Activated B cell treated with CpG ODN at 0.5 μM for 24 hours (primary cell): ENCODE measurements around the gene TXNDC5. TPM values are rescaled to one million over a fixed set of nuclear protein-coding genes. Genes with fewer than 3 reads are reported as not detected.

Experiments used
- ATAC-seq: fragments of 200-7000 bp; cut with Tn5 transposase; one replicate; pipeline ENCODE4 v1.10.0; 2021; ENCODE audit warnings: low read depth, mild to moderate bottlenecking, moderate library complexity
- CTCF ChIA-PET: fragments of 350-600 bp; sonication (Branson Sonifier 250); formaldehyde crosslinking; loops from one replicate; lab custom pipeline; 2021; ENCODE audit warnings: antibody characterized with exemption; lab: Charles Lee
- POLR2A ChIA-PET: fragments of 350-600 bp; sonication (Branson Sonifier 250); formaldehyde crosslinking; loops from one replicate; lab custom pipeline; 2021; ENCODE audit warnings: antibody characterized with exemption; lab: Charles Lee
- DNase-seq: peaks from one replicate; pipeline ENCODE4 v3.0.0; 2022
- H3K27ac Mint-ChIP-seq: one replicate; pipeline ENCODE4 v1.8.0; 2020; ENCODE audit warnings: mixed read lengths
- H3K27me3 Mint-ChIP-seq: one replicate; pipeline ENCODE4 v1.8.0; 2021; ENCODE audit warnings: mixed read lengths
- H3K36me3 Mint-ChIP-seq: one replicate; pipeline ENCODE4 v1.8.0; 2021; ENCODE audit warnings: low read depth, mixed read lengths
- H3K4me1 Mint-ChIP-seq: one replicate; pipeline ENCODE4 v1.8.0; 2021; ENCODE audit warnings: mixed read lengths
- H3K4me3 Mint-ChIP-seq: one replicate; pipeline ENCODE4 v1.8.0; 2020; ENCODE audit warnings: mild to moderate bottlenecking, mixed read lengths
- H3K9me3 Mint-ChIP-seq: one replicate; pipeline ENCODE4 v1.8.0; 2020; ENCODE audit warnings: mixed read lengths
- intact Hi-C: fragments of 100-400 bp; cut with micrococcal nuclease; formaldehyde crosslinking; loops from one replicate; pipeline ENCODE4 v1.15.1; 2024
- total RNA-seq: library from RNA; stranded (reverse); gene quantifications from 2 replicates; pipeline ENCODE4 v1.2.3, GENCODE V29; 2022
- TF ChIP-seq, protein P1 (sequence below): fragments of 200-600 bp; IDR thresholded peaks from one replicate; pipeline ENCODE4 v1.8.0; 2022; ENCODE audit warnings: antibody characterized with exemption, mild to moderate bottlenecking

Gene TXNDC5
- total RNA-seq, 1 donor from 2014 or later: 68.2 TPM

DNA sequence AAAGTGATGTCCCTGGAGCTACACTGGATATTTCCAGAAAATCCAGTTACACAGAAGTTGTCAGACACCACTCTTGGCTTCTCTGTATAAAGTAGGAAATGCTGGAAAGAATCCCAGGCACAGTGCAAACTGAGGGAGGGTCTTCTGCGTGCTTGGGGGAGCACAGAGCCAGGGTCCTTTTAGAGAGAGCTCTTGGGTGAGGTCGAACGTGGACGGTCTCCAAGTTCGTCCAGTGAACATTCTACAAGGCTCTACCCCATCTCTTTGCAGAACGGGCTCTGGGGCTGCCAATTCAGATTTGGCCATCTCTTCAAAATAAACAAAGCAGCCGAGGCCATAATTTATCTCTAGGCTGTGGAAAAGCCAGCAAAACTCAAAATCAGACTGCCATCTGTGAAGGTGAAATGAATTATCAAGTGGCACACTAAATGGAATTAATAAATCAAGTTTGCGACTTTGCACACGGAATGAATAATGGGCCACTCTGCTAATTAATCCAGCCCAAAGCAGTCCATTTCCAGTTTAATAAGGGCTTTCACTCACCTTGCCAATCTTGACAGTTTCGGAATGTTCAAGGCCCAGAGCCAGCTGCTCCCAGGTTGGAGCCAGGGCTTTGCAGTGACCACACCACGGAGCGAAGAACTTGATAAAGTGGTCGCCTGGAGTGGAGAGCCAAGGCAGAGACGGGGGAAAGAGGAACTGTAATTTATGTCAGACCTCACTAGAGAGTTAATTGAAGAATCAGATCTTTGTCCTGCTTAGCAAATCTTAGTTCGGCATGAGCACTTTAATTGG, 19.3 kb downstream of the TXNDC5 start:
- no peak overlapping the region for H3K27ac Mint-ChIP-seq
- TF ChIP-seq, protein P1, sequence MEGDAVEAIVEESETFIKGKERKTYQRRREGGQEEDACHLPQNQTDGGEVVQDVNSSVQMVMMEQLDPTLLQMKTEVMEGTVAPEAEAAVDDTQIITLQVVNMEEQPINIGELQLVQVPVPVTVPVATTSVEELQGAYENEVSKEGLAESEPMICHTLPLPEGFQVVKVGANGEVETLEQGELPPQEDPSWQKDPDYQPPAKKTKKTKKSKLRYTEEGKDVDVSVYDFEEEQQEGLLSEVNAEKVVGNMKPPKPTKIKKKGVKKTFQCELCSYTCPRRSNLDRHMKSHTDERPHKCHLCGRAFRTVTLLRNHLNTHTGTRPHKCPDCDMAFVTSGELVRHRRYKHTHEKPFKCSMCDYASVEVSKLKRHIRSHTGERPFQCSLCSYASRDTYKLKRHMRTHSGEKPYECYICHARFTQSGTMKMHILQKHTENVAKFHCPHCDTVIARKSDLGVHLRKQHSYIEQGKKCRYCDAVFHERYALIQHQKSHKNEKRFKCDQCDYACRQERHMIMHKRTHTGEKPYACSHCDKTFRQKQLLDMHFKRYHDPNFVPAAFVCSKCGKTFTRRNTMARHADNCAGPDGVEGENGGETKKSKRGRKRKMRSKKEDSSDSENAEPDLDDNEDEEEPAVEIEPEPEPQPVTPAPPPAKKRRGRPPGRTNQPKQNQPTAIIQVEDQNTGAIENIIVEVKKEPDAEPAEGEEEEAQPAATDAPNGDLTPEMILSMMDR: no peak
- ATAC-seq (no peak), DNase-seq (no peak)
- H3K36me3 Mint-ChIP-seq: peaks cover 93% of the 10 kb centered on the region
- no peaks in the 10 kb centered on the region for H3K9me3 Mint-ChIP-seq
- H3K4me3 Mint-ChIP-seq: no peak overlapping the region
- no peaks in the 10 kb centered on the region for H3K27me3 Mint-ChIP-seq
- no peaks in the 10 kb centered on the region for H3K4me1 Mint-ChIP-seq
- intact Hi-C loops: no loop called here
- CTCF ChIA-PET: no interaction called here
- POLR2A ChIA-PET: no interaction called here

DNA sequence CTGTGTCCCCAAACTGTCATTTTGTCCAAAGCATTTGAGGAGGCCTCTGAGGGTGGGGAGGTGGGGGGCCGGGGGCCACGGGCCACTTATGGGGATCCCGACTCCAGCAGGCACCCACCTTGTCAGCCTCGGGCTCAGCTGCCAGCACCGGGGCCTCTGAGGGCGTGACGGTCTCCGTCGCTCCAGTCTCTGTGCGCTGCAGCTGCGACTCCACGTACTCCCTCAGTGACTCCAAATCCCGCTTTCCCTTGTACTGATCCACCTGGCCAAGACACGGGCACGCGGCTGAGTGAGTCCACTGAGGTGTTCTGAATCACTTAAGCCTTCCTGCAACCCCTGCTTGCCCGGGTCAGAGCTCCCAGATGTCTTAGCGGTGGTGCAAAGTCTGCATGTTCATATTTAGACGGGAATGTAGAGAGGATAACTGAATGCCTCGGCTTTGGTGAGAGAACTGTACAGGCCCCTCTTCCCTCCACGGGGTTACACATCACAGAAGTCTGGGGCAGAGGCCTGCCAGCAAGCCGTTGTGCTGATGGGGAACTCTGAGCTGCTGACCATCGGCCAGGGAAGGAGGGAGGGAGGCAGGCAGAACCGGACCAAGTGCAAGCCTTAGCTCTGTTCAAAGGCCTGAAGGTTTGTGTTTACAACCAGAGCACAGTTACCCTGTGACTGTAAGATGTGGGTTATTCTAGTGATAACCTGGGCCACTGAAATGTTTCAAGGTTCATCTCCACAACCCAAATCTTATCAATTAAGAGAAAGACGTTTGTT, 21.8 kb downstream of the TXNDC5 start:
- no peak for ATAC-seq
- peaks cover 93% of the 10 kb centered on the region for H3K36me3 Mint-ChIP-seq
- no peak overlapping the region for H3K4me3 Mint-ChIP-seq
- TF ChIP-seq, protein P1: no peak
- no peak overlapping the region for H3K27ac Mint-ChIP-seq
- H3K27me3 Mint-ChIP-seq: no peaks in the 10 kb centered on the region
- no peaks in the 10 kb centered on the region for H3K4me1 Mint-ChIP-seq
- POLR2A ChIA-PET: no interaction called here
- H3K9me3 Mint-ChIP-seq: no peaks in the 10 kb centered on the region
- CTCF ChIA-PET: no interaction called here
- no peak for DNase-seq
- intact Hi-C loops: no loop called here

DNA sequence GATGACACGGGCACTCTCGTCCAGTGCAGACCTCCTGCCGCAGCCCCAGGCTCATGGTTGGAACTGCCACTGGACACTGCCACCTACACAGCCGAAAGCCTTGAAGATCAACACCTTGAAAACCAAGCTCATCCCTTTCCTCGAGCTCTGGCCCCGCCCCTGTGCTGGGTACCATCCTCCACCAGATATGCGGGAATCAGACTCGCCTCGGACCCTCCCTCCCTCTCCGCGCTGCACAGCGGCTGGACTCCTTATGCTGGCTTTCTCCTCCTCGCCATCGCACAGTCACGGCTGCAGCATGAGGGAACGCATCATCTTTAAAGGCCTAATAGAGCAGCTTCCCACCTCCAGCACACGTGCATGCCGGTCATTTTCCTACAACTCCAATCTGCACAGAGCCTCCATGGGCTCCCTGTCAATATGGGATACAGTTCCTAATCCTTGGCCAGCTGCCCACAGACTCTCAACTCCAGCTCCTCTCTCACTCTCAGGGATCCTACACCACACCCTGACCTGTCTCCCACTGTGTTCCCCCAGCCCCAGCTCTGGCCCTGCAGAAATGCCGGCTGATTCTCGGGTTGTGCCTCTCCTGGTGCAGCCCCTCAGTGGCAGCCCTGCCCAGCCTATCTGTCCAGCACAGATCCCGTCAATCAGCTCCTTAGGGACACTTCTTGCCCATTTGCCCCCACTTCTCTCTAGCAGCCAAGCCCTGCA, 23.2 kb downstream of the TXNDC5 start:
- TF ChIP-seq, protein P1: no peak
- H3K9me3 Mint-ChIP-seq: no peaks in the 10 kb centered on the region
- ChIA-PET CTCF (no interaction called here), POLR2A (no interaction called here)
- no peak for DNase-seq
- H3K27ac Mint-ChIP-seq: no peak overlapping the region
- no peaks in the 10 kb centered on the region for H3K27me3 Mint-ChIP-seq
- H3K36me3 Mint-ChIP-seq: peaks cover 95% of the 10 kb centered on the region
- intact Hi-C loops: no loop called here
- H3K4me1 Mint-ChIP-seq: no peaks in the 10 kb centered on the region
- H3K4me3 Mint-ChIP-seq: no peak overlapping the region
- ATAC-seq: no peak

DNA sequence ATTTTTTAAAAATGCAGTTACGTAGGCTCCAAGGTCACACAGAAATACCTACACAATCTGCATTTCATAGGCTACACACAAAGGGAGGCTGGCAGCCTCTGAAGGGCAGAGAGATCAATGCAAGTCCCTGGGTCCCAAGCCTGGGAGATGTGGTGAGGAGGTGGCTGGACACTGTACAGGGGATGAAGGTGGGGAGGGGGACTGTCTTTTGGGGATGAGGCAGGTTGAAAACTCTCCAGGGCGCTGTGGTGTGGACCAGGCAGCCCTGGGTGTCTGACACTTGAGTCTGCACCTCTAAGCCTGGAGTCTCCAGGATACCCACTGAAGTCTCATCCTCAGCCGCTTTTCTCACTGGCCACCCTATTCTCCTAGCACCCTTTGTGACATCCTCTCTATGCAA, 24.5 kb downstream of the TXNDC5 start:
- Mint-ChIP-seq H3K36me3 (peaks cover 93% of the 10 kb centered on the region), H3K9me3 (no peaks in the 10 kb centered on the region), H3K27ac (no peak overlapping the region), H3K27me3 (no peaks in the 10 kb centered on the region), H3K4me1 (no peaks in the 10 kb centered on the region), H3K4me3 (no peak overlapping the region)
- intact Hi-C loops: no loop called here
- POLR2A ChIA-PET: no interaction called here
- ATAC-seq (no peak), DNase-seq (no peak)
- CTCF ChIA-PET: no interaction called here
- TF ChIP-seq, protein P1: no peak

DNA sequence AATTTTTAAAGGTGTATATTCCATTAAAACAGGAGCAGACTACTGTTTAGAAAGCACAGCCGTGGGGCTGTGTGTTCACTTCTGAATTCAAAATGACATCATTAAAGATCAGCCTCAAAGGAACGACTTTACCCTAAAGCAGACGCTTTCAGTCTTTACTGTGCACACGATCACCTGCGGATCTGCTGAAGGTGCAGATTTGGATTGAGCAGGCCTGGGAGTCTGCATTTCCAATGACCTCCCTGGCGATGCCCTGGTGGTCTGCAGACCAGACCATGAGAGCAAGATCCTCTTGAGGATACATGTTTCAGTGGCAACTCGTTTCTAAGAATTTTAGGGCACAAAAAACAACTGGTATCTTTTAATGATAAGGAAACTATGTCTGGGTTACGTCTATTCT, 27.2 kb downstream of the TXNDC5 start:
- peaks cover 86% of the 10 kb centered on the region for H3K36me3 Mint-ChIP-seq

More for the DNA sequence above, 27.2 kb downstream of the TXNDC5 start:
- intact Hi-C loops: no loop called here
- no peak overlapping the region for H3K4me3 Mint-ChIP-seq
- DNase-seq (no peak), ATAC-seq (no peak)
- CTCF ChIA-PET: no interaction called here
- H3K27ac Mint-ChIP-seq: no peak overlapping the region
- TF ChIP-seq, protein P1: no peak
- no peaks in the 10 kb centered on the region for H3K4me1 Mint-ChIP-seq
- no peaks in the 10 kb centered on the region for H3K9me3 Mint-ChIP-seq
- POLR2A ChIA-PET: no interaction called here
- H3K27me3 Mint-ChIP-seq: no peaks in the 10 kb centered on the region
